ENCODE data around the gene EME2. TPM values are rescaled to one million over a fixed set of nuclear protein-coding genes. Genes with fewer than 3 reads are reported as not detected.

EME2 gene
- total and polyA plus RNA-seq, 2 donors (not counting 1 experiment from before 2014, with no cell fraction given): 34.6 to 42.5 TPM

DNA sequence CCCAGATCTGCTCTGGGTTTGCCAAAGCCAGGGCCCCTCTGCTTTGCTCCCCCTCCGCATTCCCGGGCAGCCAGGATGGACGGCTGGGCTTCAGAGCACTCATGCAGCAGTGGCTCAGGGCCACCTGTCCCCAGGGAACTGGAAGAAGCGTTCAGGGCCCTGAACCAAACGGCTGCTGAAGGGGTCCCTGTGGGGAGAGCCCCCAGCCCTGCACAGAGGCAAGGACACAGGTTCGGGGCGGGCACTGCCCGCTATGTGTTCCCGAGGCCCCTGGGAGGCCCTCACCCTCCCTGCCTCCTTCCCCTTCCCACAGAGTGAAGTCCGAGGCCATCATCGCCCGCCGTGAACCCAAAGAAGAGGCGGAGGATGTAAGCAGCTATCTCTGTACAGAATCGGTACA lies 11.7 kb upstream of the EME2 start:
- Histone ChIP-seq H3K9me3 (ENCODE audit: control extremely low read depth in 1 of 3, control insufficient read depth in 2 of 3, insufficient read depth in 1 of 3, low read length in 2 of 3) (peaks cover 0 to 4% (median 0%) of the 10 kb centered on the region in 3 donors), H3K4me1 (ENCODE audit: control insufficient read depth in 2 of 2, insufficient read depth in 2 of 2, low read length in 2 of 2) (no peaks in the 10 kb centered on the region), H3K4me2 (replicated peaks; ENCODE audit: low read depth, low read length, poor library complexity, severe bottlenecking) (no peak overlapping the region), H3K27me3 (replicated peaks in 1 of 4; ENCODE audit: control extremely low read depth in 1 of 4, control insufficient read depth in 3 of 4, insufficient read depth in 4 of 4, low read length in 3 of 4) (no peaks in the 10 kb centered on the region), H3K4me3 (ENCODE audit: control extremely low read depth in 1 of 5, extremely low read depth in 1 of 5, insufficient read depth in 1 of 5, low read depth in 2 of 5, low read length in 4 of 5) (no peak overlapping the region), H3K9ac (ENCODE audit: low read length) (no peak overlapping the region), H3K27ac (ENCODE audit: low read length in 2 of 2) (no peak overlapping the region), H3K36me3 (replicated peaks in 1 of 2; ENCODE audit: control extremely low read depth in 1 of 2, control insufficient read depth in 1 of 2, extremely low read depth in 1 of 2, insufficient read depth in 2 of 2, low read length in 1 of 2) (peaks cover 0 to 65% of the 10 kb centered on the region in 2 experiments), H3K79me2 (ENCODE audit: control insufficient read depth, insufficient read depth, low read length) (no peaks in the 10 kb centered on the region), H2AFZ (ENCODE audit: insufficient read depth, low read depth, low read length, poor library complexity, severe bottlenecking) (no peak overlapping the region), H4K20me1 (ENCODE audit: control insufficient read depth, insufficient read depth, low read length, poor library complexity, severe bottlenecking) (peaks cover 7% of the 10 kb centered on the region)
- TF ChIP-seq, protein P1, sequence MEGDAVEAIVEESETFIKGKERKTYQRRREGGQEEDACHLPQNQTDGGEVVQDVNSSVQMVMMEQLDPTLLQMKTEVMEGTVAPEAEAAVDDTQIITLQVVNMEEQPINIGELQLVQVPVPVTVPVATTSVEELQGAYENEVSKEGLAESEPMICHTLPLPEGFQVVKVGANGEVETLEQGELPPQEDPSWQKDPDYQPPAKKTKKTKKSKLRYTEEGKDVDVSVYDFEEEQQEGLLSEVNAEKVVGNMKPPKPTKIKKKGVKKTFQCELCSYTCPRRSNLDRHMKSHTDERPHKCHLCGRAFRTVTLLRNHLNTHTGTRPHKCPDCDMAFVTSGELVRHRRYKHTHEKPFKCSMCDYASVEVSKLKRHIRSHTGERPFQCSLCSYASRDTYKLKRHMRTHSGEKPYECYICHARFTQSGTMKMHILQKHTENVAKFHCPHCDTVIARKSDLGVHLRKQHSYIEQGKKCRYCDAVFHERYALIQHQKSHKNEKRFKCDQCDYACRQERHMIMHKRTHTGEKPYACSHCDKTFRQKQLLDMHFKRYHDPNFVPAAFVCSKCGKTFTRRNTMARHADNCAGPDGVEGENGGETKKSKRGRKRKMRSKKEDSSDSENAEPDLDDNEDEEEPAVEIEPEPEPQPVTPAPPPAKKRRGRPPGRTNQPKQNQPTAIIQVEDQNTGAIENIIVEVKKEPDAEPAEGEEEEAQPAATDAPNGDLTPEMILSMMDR (IDR thresholded peaks at IDR 0.05): no peak
- no peak for TF ChIP-seq EZH2 (IDR thresholded peaks at IDR 0.05; ENCODE audit: borderline replicate concordance, insufficient read depth, low read depth, low read length, poor library complexity, severe bottlenecking)
- Mint-ChIP-seq H3K9me3 (ENCODE audit: insufficient read depth) (no peaks in the 10 kb centered on the region), H3K4me1 (no peaks in the 10 kb centered on the region), H3K27ac (no peak overlapping the region), H3K27me3 (no peaks in the 10 kb centered on the region), H3K4me3 (no peak overlapping the region)
- intact Hi-C loops (cut with micrococcal nuclease): no loop called here
- WGBS (ENCODE audit: insufficient coverage): 99% methylated on average over 15 of the region's 15 CpGs
- ATAC-seq (ENCODE audit: low read depth): no peak
- ChIA-PET CTCF (no interaction called here), POLR2A (interaction anchor here (0.6 to 0.8 kb wide), 2 partner anchors 9 to 49 kb away, joined by 3 to 9 read pairs; no protein-coding TSS in a partner anchor)
- no peak for DNase-seq

DNA sequence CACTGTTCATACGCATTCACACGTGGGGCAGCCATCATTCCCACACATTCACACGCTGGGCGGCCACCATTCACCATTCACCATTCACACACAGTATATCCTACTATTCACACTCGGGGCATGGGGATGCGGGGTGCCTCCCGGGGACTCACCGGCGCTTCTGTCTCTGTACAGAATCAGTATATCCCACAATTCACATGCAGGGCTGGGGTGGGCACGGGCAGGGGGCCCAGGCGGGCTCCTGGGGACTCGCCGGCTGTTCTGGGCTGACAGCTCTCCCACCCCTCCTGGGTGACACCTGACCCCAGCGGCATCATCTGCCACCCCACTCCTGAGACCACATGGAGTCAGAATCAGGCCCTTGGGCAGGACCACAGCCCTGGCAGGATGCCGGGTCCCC lies 10.9 kb upstream of the EME2 start:
- ChIA-PET POLR2A (no interaction called here), CTCF (no interaction called here)
- no peak overlapping the region for H3K27ac ChIP-seq (ENCODE audit: low read length in 2 of 2)
- H3K79me2 ChIP-seq (ENCODE audit: control insufficient read depth, insufficient read depth, low read length): no peaks in the 10 kb centered on the region
- intact Hi-C loops (cut with micrococcal nuclease): no loop called here
- no peaks in the 10 kb centered on the region for H3K27me3 ChIP-seq (replicated peaks in 1 of 4; ENCODE audit: control extremely low read depth in 1 of 4, control insufficient read depth in 3 of 4, insufficient read depth in 4 of 4, low read length in 3 of 4)
- H3K9me3 ChIP-seq (ENCODE audit: control extremely low read depth in 1 of 3, control insufficient read depth in 2 of 3, insufficient read depth in 1 of 3, low read length in 2 of 3): peaks cover 0 to 4% (median 0%) of the 10 kb centered on the region in 3 donors
- DNase-seq (no peak), ATAC-seq (ENCODE audit: low read depth) (no peak)
- H4K20me1 ChIP-seq (ENCODE audit: control insufficient read depth, insufficient read depth, low read length, poor library complexity, severe bottlenecking): peaks cover 4% of the 10 kb centered on the region
- H3K9me3 Mint-ChIP-seq (ENCODE audit: insufficient read depth): no peaks in the 10 kb centered on the region
- no peaks in the 10 kb centered on the region for H3K4me1 ChIP-seq (ENCODE audit: control insufficient read depth in 2 of 2, insufficient read depth in 2 of 2, low read length in 2 of 2)
- no peak overlapping the region for H2AFZ ChIP-seq (ENCODE audit: insufficient read depth, low read depth, low read length, poor library complexity, severe bottlenecking)
- 97% methylated on average over 13 of the region's 15 CpGs for WGBS (ENCODE audit: insufficient coverage)
- no peak overlapping the region for H3K4me3 ChIP-seq (ENCODE audit: control extremely low read depth in 1 of 5, extremely low read depth in 1 of 5, insufficient read depth in 1 of 5, low read depth in 2 of 5, low read length in 4 of 5)
- H3K9ac ChIP-seq (ENCODE audit: low read length): no peak overlapping the region
- H3K27ac Mint-ChIP-seq: no peak overlapping the region
- no peaks in the 10 kb centered on the region for H3K27me3 Mint-ChIP-seq
- H3K4me3 Mint-ChIP-seq: no peak overlapping the region
- TF ChIP-seq EZH2 (IDR thresholded peaks at IDR 0.05; ENCODE audit: borderline replicate concordance, insufficient read depth, low read depth, low read length, poor library complexity, severe bottlenecking): no peak
- TF ChIP-seq, protein P1 (IDR thresholded peaks at IDR 0.05): no peak
- H3K36me3 ChIP-seq (replicated peaks in 1 of 2; ENCODE audit: control extremely low read depth in 1 of 2, control insufficient read depth in 1 of 2, extremely low read depth in 1 of 2, insufficient read depth in 2 of 2, low read length in 1 of 2): peaks cover 0 to 71% of the 10 kb centered on the region in 2 experiments
- H3K4me1 Mint-ChIP-seq: no peaks in the 10 kb centered on the region
- no peak overlapping the region for H3K4me2 ChIP-seq (replicated peaks; ENCODE audit: low read depth, low read length, poor library complexity, severe bottlenecking)

Data from B cell (primary cell).